ES-I3 (cell line): Measurements from ENCODE around the gene SCTR.
"Not testable (repeated sequence)": the region's sequence is repeated elsewhere in the genome, so short reads cannot be mapped to it uniquely, and the experiment has no call there.

Experiments used
- H3K36me3 ChIP-seq: 2 replicates; pipeline ENCODE4 v1.6.1; 2013; ENCODE audit warnings: mild to moderate bottlenecking, low read length, control low read depth, moderate library complexity; ENCODE audit not compliant: insufficient read depth
- H3K4me1 ChIP-seq: 2 replicates; pipeline ENCODE4 v1.6.1; 2013; ENCODE audit warnings: mild to moderate bottlenecking, control low read depth, low read length; ENCODE audit not compliant: insufficient read depth
- H3K9ac ChIP-seq: 2 replicates; pipeline ENCODE4 v1.6.1; 2013; ENCODE audit warnings: low read depth, mild to moderate bottlenecking, low read length, moderate library complexity
- H3K9me3 ChIP-seq: 2 replicates; pipeline ENCODE4 v1.6.1; 2013; ENCODE audit warnings: mild to moderate bottlenecking, low read length, moderate library complexity; ENCODE audit not compliant: control insufficient read depth, insufficient read depth

The SCTR gene

DNA sequence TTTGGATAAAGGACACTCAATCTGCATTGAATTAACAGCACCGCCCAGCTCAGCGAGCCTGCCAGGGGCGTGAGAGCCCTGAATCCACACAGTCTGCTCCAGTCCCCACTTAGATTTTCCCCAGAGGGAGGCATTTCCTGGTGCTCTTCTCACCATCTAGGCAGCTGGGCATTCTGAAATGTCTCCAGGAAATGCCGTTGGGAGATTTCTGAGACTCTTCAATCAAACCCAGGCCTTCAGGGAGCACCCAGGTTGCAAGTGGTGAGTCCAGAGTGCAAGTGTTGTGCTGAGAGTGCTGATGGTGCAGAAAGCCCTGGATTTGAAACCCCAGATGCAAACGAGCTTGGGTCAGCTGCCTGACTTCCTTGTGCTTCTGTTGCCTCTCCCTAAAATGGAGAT, 116.1 kb downstream of the SCTR start:
- H3K36me3 ChIP-seq: no peaks in the 10 kb centered on the region
- no peaks in the 10 kb centered on the region for H3K9me3 ChIP-seq
- H3K9ac ChIP-seq: no peak overlapping the region
- H3K4me1 ChIP-seq: no peaks in the 10 kb centered on the region; the same call in 1 of the 2 replicates

DNA sequence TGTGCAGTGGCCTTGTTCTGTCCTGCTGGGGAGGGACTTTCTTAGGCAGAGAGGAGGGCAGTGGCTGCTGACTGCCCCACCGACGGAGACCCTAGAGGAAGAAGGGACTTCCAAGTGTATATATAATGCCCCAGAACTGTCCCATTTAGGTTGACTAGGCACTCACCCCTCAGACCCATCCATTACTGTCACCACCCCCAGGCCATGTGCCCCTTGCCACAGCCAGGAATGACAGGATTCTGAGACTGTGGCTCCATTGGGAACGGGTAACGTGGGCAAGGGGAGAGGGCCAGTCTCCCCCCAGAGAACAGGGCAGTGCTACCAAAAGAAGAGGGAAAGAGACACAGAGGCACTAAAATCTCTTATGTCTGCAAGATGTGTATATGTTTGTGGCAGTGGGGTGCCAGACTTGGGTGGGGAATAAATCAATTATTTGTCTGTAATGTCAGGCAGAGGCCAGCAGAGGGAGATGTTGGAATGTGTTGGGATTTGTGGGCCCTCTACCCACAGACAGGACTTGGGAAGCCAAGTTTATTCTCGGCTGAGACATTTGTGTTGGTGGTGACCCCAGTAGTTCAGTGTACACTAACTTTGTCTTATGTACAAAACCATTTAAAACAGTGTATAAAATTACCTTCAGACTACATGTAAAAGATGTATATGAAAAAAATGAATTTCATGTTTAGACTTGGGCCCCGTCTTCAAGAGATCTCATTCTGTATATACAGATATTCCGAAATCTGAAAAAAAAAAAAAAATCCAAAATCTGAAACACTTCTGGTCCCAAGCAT, 116.7 kb downstream of the SCTR start:
- H3K4me1 ChIP-seq: no peaks in the 10 kb centered on the region; the same call in 1 of the 2 replicates
- no peaks in the 10 kb centered on the region for H3K36me3 ChIP-seq
- H3K9ac ChIP-seq: no peak overlapping the region
- H3K9me3 ChIP-seq: no peaks in the 10 kb centered on the region

DNA sequence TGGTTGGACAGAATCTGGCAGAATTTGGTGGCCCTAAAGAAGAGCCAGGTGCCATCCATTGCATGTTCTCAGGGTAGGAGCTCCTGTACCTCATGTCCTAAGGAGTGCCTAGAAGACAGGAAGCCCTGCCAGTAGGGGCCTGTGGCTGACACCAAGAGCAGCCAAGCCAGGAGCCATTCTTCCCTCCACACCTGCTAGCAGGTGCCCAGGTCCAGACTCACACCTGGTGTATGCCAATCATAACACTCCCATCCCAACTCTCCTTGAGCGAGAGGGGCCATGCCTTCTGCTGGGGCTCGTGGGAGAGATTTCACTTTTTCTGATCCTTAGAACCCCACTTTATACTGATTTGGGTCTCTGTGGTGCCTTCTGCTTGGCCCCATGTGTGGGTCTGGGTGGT, 119.1 kb downstream of the SCTR start:
- Histone ChIP-seq H3K36me3 (no peaks in the 10 kb centered on the region), H3K9ac (no peak overlapping the region), H3K9me3 (no peaks in the 10 kb centered on the region), H3K4me1 (no peaks in the 10 kb centered on the region; the same call in 1 of the 2 replicates)

DNA sequence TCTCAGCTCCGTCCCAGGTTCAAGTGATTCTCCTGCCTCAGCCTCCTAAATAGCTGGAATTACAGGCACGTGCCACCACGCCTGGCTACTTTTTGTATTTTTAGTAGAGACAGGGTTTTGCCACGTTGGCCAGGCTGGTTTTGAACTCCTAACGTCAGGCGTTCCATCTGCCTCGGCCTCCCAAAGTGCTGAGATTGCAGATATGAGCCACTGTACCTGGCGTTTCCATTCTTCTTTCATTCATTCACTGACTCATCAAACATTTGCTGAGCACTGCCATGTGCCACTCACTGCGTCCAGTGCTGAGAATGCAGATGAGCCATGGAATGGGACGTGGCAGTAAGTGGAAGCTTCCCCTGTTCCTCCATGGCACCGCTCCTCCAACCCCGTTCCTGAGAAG, 120.7 kb downstream of the SCTR start:
- H3K36me3 ChIP-seq, H3K9me3 ChIP-seq, H3K9ac ChIP-seq: not testable (repeated sequence)

DNA sequence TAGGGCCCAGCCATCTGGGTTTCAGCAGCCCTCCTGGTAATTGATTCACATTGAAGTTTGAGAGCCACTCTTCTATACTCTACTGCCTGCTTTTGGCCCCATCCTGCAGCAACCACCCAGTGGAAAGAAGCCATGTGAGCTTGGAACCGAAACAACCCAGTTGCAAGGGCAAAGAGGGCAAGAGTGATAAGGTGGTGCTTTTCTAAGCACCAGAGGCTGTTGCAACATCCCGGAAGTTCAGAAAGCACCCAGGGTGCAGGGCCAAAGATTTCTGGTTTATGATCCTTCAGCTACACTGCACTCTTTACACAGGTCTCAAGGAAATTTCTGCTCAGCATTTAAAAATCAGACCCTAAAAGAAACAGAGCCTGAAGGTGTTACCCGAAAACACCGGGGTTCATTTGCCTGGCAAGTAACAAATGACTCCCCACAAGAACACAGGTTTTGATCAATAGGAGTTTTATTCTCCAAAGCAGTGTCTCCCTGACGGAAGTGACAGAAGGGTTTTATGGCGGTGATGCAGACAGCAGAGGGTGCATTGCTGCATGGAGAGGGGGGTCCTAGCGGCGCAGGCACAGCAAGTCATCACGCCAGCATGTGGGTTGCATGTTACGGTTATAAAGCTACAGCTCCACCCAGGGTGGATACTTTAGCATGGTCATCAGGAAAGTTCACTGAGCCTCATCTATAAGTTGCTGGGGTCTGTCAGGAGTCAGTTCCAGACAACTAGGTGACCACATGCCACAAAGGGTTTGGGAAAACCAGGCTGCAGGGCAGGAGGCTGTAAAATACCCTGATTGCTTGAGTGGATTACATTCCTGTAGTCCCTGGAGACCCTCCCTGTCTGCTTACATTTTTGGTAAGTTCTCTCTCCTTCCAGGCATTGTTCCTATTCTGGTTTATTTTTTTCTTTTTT, 121.4 kb downstream of the SCTR start:
- H3K36me3 ChIP-seq: no peaks in the 10 kb centered on the region
- no peak overlapping the region for H3K9ac ChIP-seq
- H3K4me1 ChIP-seq: peaks cover 11% of the 10 kb centered on the region; the same call in 1 of the 2 replicates
- no peaks in the 10 kb centered on the region for H3K9me3 ChIP-seq

More for the DNA sequence above, 120.7 kb downstream of the SCTR start:
- H3K4me1 ChIP-seq: not testable (repeated sequence)

DNA sequence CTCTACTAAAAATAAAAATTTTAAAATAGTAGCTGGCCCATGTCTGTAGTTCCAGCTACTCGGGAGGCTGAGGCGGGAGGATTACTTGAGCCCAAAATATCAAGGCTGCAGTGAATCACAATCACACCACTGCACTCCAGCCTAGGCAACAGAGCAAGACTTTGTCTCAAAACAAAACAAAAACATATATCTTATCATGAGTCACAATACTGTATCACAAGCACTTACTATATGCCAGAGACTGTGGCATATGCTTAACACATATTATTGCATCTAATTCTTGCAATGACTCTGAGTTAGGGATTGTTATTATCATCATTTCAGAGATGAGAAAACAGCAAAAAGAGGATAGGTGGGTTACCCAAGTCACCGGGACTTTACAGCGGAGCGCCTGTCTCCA, 122.2 kb downstream of the SCTR start:
- no peaks in the 10 kb centered on the region for H3K9me3 ChIP-seq
- H3K9ac ChIP-seq: no peak overlapping the region
- H3K4me1 ChIP-seq: peaks cover 11% of the 10 kb centered on the region; the same call in 1 of the 2 replicates
- no peaks in the 10 kb centered on the region for H3K36me3 ChIP-seq

DNA sequence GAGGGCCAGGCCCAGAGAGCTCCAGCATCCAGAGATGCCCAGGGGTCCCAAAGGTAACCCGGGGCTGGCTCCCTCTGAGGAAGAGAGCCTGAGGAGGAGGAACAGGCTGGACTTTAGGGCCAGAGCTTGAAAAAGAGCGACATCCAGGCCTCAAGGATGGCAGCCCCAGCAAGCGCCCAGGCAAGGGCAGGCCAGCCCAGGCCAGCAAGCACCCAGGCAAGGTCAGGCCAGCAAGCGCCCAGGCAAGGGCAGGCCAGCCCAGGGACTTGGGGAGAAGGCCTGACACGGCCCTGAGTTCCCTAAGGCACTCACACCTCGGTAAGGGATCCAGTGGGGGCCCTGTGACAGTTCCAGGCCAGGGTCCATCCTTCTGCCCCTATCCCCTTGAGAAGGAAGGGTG, 127.1 kb downstream of the SCTR start:
- no peaks in the 10 kb centered on the region for H3K9me3 ChIP-seq
- H3K9ac ChIP-seq: no peak overlapping the region
- peaks cover 11% of the 10 kb centered on the region; the same call in 1 of the 2 replicates for H3K4me1 ChIP-seq
- H3K36me3 ChIP-seq: no peaks in the 10 kb centered on the region

DNA sequence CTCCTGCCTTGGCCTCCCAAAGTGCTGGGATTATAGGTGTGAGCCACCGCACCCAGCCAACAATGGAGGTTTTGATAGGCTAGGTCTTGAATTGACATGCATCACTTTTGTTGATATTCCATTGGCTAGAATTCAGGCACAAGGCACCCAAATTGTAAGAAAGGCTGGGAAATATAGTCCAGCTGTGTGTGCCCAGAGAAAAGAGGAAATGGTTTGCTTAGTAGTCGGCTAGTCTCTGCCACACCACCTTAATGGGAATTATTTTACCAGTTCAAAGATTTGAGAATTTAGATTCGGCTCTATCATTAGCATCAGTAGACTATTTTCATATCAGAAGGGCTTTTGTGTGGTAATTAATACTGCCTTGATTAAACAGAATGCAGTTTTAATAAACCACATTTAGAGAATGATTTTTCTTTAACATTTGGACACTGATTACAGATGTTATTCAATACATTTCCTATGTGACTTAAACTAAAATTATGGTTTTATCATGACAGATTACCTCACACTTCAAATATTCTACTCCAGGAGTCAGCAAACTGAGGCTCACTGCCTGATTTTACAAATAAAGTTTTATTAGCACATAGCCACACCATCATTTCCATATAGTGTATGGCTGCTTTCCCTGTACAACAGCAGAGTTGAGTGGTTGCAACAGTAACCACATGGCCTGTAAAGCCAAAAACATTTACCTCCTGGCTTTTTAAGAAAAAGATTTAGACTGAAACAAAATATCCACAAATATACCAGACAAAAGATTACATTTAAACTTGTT, 130.1 kb downstream of the SCTR start:
- peaks cover 13% of the 10 kb centered on the region for H3K4me1 ChIP-seq
- no peaks in the 10 kb centered on the region for H3K9me3 ChIP-seq
- H3K36me3 ChIP-seq: no peaks in the 10 kb centered on the region
- no peak overlapping the region for H3K9ac ChIP-seq
